ENCODE results near the gene NNMT.

DNA sequence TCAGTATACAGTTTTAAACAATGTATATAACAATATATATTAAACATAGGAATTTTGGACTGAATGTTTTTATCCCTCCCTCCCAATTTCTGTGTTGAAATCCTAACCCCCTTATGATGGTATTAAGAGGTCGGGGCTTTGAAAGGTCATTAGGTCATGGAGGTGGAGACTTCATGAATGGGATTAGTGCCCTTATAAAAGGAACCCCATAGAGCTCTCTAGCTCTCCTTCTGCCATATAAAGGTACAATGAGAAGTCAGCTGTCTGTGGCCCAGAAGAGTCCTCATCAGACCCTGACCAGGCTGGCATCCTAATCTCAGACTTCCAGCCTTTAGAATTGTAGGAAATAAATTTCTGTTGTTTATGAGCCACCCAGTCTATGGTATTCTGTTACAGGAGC is 6.5 kb downstream of the NNMT start:
- TF ChIP-seq, protein P1, sequence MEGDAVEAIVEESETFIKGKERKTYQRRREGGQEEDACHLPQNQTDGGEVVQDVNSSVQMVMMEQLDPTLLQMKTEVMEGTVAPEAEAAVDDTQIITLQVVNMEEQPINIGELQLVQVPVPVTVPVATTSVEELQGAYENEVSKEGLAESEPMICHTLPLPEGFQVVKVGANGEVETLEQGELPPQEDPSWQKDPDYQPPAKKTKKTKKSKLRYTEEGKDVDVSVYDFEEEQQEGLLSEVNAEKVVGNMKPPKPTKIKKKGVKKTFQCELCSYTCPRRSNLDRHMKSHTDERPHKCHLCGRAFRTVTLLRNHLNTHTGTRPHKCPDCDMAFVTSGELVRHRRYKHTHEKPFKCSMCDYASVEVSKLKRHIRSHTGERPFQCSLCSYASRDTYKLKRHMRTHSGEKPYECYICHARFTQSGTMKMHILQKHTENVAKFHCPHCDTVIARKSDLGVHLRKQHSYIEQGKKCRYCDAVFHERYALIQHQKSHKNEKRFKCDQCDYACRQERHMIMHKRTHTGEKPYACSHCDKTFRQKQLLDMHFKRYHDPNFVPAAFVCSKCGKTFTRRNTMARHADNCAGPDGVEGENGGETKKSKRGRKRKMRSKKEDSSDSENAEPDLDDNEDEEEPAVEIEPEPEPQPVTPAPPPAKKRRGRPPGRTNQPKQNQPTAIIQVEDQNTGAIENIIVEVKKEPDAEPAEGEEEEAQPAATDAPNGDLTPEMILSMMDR (IDR thresholded peaks at IDR 0.05 in 4 of 5, conservative IDR thresholded peaks at IDR 0.05 in 1 of 5) = no peak
- no peak for TF ChIP-seq POLR2A (IDR thresholded peaks at IDR 0.05)

Measured in gastrocnemius medialis (tissue), 4 donors.